ENCODE data around the gene SLC30A3. TPM values are rescaled to one million over a fixed set of nuclear protein-coding genes. Genes with fewer than 3 reads are reported as not detected.

SLC30A3 gene
- total and polyA plus RNA-seq, 9 donors, result 0.18 to 0.99 (median 0.66) TPM

DNA sequence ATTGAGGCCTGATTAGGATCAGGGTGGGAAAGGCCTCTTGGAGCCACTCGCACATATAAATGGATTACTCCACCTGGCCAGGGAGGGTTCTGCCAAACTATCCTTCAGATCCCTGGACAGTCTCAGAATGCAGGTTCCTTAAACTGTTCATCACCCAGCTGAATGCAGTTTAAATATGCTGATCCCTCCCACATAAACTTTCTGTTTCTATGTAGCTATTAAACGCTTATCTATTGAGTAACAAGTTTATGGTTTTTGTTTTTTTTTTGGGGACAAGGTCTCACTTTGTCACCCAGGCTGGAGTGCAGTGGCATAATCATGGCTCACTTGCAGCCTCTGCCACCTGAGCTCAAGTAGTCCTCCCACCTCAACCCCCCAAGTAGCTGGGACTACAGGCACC is 43.8 kb downstream of the SLC30A3 start:
- no peak overlapping the region for H3K4me3 ChIP-seq (ENCODE audit: low read length)
- H3K9me3 ChIP-seq (replicated peaks; ENCODE audit: control insufficient read depth, low read depth, low read length), result no peaks in the 10 kb centered on the region
- H3K4me1 ChIP-seq (ENCODE audit: control insufficient read depth, insufficient read depth, low read length), result peaks cover 9% of the 10 kb centered on the region
- H3K27ac ChIP-seq (ENCODE audit: low read length), result no peak overlapping the region
- H3K36me3 ChIP-seq (ENCODE audit: control insufficient read depth, insufficient read depth, low read length), result peaks cover 45% of the 10 kb centered on the region
- no peaks in the 10 kb centered on the region for H3K27me3 ChIP-seq (ENCODE audit: control insufficient read depth, insufficient read depth, low read length)
- 100% methylated on average over 1 of the region's 2 CpGs for WGBS (ENCODE audit: insufficient coverage)
- no peak for DNase-seq

DNA sequence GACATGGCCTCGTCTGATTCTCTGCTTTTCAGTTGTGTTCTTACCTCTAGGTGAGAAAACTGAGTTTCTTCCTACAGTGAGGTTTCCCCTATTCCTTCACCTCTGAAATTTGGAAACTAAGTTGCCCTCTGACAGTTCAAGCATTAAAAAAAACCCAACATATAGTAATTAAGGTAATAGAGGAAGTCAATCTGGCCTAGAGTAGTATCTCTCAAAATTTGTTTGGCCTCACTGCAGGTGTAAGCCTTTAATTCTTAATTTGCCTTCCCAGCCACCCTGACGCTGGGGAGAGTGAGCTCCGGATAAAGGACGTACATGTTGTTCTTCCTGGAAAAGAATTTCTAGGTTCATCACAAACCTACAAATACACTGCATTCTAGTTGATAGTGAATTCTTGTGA is 44.2 kb downstream of the SLC30A3 start:
- Histone ChIP-seq H3K27me3 (ENCODE audit: control insufficient read depth, insufficient read depth, low read length) (no peaks in the 10 kb centered on the region), H3K9me3 (replicated peaks; ENCODE audit: control insufficient read depth, low read depth, low read length) (no peaks in the 10 kb centered on the region), H3K4me1 (ENCODE audit: control insufficient read depth, insufficient read depth, low read length) (peaks cover 9% of the 10 kb centered on the region), H3K36me3 (ENCODE audit: control insufficient read depth, insufficient read depth, low read length) (peaks cover 41% of the 10 kb centered on the region), H3K4me3 (ENCODE audit: low read length) (no peak overlapping the region), H3K27ac (ENCODE audit: low read length) (no peak overlapping the region)
- DNase-seq, result no peak
- no CpG with 5 or more reads among the region's 4 CpGs for WGBS (ENCODE audit: insufficient coverage)

DNA sequence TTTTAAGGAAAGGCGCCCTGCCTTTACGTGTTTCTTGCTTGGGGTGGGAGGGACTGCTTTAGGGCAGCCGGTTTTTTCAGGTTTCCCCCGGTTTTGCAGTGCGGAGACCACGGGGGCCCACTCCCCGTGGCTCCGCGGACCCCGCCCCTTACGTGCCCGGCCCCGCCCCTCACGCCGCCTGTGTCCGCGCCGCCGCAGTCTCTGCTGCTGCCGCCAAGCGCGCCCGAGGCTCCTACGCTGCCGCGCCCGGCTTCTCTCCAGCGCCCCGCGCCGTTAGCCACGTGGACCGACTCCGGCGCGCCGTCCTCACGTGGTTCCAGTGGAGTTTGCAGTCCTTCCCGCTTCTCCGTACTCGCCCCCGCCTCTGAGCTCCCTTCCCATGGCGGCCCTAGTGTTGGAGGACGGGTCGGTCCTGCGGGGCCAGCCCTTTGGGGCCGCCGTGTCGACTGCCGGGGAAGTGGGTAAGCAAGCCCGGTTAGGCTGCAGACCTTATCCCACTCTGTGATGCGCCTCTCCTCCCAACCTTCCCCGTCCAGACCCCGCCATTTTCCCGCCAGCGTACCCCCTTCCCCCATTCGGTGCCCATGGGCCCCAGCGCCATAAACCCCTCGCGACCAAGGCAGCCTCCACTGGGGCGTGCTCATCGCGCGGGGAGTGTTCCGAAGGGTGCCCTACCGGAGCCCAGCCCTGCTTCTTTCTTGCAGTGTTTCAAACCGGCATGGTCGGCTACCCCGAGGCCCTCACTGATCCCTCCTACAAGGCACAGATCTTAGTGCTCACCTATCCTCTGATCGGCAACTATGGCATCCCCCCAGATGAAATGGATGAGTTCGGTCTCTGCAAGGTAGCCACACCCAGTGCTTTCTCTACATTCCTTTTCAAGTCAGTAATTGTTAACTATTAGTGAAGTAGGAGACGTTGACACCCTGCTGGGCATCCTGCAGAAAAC is 45.4 kb downstream of the SLC30A3 start, which contains the start of gene CAD:
TSS of gene CAD (plus strand) at position 197 of the 949 bp plus-strand sequence. CDS start at position 380, 183 bp downstream.
- H3K4me1 ChIP-seq (ENCODE audit: control insufficient read depth, insufficient read depth, low read length), result peaks cover 14% of the 10 kb centered on the region
- peak within 1 kb of the TSS; percentile 83 for H3K27ac ChIP-seq (ENCODE audit: low read length)
- H3K27me3 ChIP-seq (ENCODE audit: control insufficient read depth, insufficient read depth, low read length), result no peaks in the 10 kb centered on the region
- H3K36me3 ChIP-seq (ENCODE audit: control insufficient read depth, insufficient read depth, low read length), result peaks cover 32% of the 10 kb centered on the region
- no peaks in the 10 kb centered on the region for H3K9me3 ChIP-seq (replicated peaks; ENCODE audit: control insufficient read depth, low read depth, low read length)
- DNase-seq, result peak; percentile 91
- peak within 1 kb of the TSS; percentile 86 for H3K4me3 ChIP-seq (ENCODE audit: low read length)
- WGBS (ENCODE audit: insufficient coverage), result under 1% methylated on average over 63 of the region's 72 CpGs

DNA sequence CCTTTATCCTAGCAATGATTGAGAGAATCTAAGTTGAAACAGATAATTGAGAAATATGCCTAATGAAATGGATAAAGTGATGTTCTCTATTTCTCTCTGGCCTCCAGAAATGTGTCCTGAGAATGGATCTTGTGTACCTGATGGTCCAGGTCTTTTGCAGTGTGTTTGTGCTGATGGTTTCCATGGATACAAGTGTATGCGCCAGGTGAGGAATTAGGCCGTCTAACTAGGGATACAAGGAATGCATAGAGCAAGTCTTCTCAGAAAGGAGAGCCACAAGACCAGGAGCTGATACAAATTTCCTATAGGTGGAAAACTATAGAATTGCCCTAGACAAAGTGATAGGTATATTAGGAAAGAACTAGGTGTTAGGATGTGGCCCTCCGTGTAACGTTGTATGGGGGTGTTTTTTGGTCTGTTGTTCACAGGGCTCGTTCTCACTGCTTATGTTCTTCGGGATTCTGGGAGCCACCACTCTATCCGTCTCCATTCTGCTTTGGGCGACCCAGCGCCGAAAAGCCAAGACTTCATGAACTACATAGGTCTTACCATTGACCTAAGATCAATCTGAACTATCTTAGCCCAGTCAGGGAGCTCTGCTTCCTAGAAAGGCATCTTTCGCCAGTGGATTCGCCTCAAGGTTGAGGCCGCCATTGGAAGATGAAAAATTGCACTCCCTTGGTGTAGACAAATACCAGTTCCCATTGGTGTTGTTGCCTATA is 46.3 kb downstream of the SLC30A3 start:
- 87% methylated on average over 13 of the region's 13 CpGs for WGBS (ENCODE audit: insufficient coverage)
- Histone ChIP-seq H3K4me1 (ENCODE audit: control insufficient read depth, insufficient read depth, low read length) (peaks cover 14% of the 10 kb centered on the region), H3K27me3 (ENCODE audit: control insufficient read depth, insufficient read depth, low read length) (no peaks in the 10 kb centered on the region), H3K9me3 (replicated peaks; ENCODE audit: control insufficient read depth, low read depth, low read length) (no peaks in the 10 kb centered on the region), H3K36me3 (ENCODE audit: control insufficient read depth, insufficient read depth, low read length) (peaks cover 26% of the 10 kb centered on the region), H3K4me3 (ENCODE audit: low read length) (peak overlapping the region; percentile 86), H3K27ac (ENCODE audit: low read length) (peak overlapping the region; percentile 52)
- no peak for DNase-seq

DNA sequence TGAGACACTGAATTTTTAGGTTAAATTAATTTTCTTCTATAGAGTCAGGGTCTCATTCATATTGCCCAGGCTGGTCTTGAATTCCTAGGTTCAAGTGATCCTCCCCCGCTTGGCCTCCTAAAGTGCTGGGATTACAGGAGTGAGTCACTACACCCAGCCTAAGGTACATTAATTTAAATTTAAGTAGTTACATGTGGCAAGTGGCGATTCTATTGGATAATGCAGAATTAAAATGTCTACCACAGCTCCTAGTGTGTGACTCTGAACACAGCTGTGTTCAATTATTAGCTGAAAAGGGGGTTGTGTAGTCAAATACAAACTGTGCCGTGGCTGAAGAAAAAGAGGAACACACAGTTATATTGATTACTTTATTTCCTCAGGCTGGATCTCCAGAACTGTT is 47.9 kb downstream of the SLC30A3 start:
- H3K4me1 ChIP-seq (ENCODE audit: control insufficient read depth, insufficient read depth, low read length), result peaks cover 21% of the 10 kb centered on the region
- no peak overlapping the region for H3K4me3 ChIP-seq (ENCODE audit: low read length)
- H3K36me3 ChIP-seq (ENCODE audit: control insufficient read depth, insufficient read depth, low read length), result peaks cover 15% of the 10 kb centered on the region
- no peaks in the 10 kb centered on the region for H3K9me3 ChIP-seq (replicated peaks; ENCODE audit: control insufficient read depth, low read depth, low read length)
- H3K27me3 ChIP-seq (ENCODE audit: control insufficient read depth, insufficient read depth, low read length), result no peaks in the 10 kb centered on the region
- H3K27ac ChIP-seq (ENCODE audit: low read length), result no peak overlapping the region
- DNase-seq, result no peak
- no CpG with 5 or more reads among the region's 3 CpGs for WGBS (ENCODE audit: insufficient coverage)

DNA sequence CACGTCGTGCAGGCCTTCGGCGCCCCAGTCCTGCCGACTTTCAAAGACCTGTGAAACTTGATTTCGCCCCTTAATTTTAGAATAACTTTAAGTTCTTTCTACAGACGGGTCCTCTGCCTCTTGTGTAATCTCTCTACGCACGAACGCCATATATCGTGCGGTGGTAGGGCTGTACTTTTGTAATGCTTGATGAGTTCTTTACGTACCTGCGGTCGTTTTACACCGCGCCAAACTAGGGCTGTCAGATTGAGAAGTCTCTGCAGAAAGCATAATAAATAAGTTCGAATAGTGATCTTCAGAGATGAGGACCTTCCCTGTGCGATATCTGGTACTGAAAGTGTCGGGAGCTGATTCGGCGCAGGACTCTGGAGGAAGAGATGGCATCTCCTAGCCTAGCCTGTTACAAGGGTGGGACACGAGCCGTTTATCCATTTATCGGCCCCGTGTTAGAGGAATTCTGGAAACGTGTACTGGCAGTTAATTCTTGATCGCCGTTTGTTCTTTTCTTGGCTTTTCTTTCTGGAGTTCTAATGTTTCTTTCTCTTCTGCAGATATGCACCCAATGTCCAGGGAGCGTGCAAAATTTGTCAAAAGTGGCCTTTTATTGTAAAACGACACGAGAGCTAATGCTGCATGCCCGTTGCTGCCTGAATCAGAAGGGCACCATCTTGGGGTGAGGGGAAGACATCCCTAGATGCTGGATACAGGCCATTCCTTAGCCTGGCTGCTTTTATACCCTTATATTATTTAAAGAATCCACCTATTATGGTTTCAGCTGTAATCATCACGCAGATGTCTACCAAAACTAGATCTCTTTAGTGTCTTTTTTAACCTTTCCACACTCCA is 50.0 kb downstream of the SLC30A3 start:
- no peaks in the 10 kb centered on the region for H3K27me3 ChIP-seq (ENCODE audit: control insufficient read depth, insufficient read depth, low read length)
- no peak for DNase-seq
- H3K9me3 ChIP-seq (replicated peaks; ENCODE audit: control insufficient read depth, low read depth, low read length), result no peaks in the 10 kb centered on the region
- H3K36me3 ChIP-seq (ENCODE audit: control insufficient read depth, insufficient read depth, low read length), result peaks cover 16% of the 10 kb centered on the region
- peak overlapping the region; percentile 99 for H3K27ac ChIP-seq (ENCODE audit: low read length)
- 5% methylated on average over 16 of the region's 34 CpGs for WGBS (ENCODE audit: insufficient coverage)
- peaks cover 17% of the 10 kb centered on the region for H3K4me1 ChIP-seq (ENCODE audit: control insufficient read depth, insufficient read depth, low read length)
- peak overlapping the region; percentile 89 for H3K4me3 ChIP-seq (ENCODE audit: low read length)

DNA sequence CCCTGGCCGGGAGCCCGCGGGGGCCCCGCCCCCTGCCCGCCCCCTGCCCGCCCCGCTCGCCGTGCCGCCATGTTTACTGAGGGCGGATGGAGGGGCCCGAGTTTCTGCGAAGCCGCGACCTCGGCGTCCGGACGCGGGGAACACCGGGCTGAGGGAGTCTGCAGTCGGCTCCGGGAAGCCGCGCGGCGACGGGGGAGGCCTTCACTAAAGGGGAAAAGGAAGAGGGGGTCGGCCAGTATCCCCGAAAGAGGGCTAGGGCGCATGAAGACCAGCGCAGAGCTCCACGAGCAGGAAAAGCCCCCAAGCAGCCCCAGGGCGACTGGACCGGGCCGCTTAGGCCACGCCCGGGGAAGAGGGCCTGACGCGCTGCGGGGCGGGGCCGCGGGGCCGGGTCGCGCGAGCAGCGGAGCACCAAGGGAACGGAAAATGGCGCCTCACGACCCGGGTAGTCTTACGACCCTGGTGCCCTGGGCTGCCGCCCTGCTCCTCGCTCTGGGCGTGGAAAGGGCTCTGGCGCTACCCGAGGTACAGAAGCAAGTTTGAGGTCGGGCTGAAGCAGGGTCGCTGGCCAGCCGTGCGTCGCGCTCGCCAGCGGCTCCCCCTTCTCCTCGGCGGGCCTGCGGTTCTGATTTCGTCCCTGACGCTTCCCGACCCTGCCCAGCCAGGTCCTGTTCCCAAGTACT is 50.8 kb downstream of the SLC30A3 start, which contains the start of the genes ATRAID and SLC5A6:
TSS of gene ATRAID (plus strand) at position 99 of the 683 bp plus-strand sequence. CDS start at position 427, 328 bp downstream.
TSS of gene SLC5A6 (minus strand) at position 326 of the 683 bp plus-strand sequence. CDS start 4,618 bp downstream, outside the sequence.
- Histone ChIP-seq H3K27ac (ENCODE audit: low read length) (peak within 1 kb of the TSS; percentile 99), H3K9me3 (replicated peaks; ENCODE audit: control insufficient read depth, low read depth, low read length) (no peaks in the 10 kb centered on the region), H3K4me1 (ENCODE audit: control insufficient read depth, insufficient read depth, low read length) (peaks cover 14% of the 10 kb centered on the region), H3K27me3 (ENCODE audit: control insufficient read depth, insufficient read depth, low read length) (no peaks in the 10 kb centered on the region), H3K36me3 (ENCODE audit: control insufficient read depth, insufficient read depth, low read length) (peaks cover 24% of the 10 kb centered on the region), H3K4me3 (ENCODE audit: low read length) (peak within 1 kb of the TSS; percentile 89)
- WGBS (ENCODE audit: insufficient coverage), result under 1% methylated on average over 73 of the region's 73 CpGs
- DNase-seq, result peak; percentile 97

DNA sequence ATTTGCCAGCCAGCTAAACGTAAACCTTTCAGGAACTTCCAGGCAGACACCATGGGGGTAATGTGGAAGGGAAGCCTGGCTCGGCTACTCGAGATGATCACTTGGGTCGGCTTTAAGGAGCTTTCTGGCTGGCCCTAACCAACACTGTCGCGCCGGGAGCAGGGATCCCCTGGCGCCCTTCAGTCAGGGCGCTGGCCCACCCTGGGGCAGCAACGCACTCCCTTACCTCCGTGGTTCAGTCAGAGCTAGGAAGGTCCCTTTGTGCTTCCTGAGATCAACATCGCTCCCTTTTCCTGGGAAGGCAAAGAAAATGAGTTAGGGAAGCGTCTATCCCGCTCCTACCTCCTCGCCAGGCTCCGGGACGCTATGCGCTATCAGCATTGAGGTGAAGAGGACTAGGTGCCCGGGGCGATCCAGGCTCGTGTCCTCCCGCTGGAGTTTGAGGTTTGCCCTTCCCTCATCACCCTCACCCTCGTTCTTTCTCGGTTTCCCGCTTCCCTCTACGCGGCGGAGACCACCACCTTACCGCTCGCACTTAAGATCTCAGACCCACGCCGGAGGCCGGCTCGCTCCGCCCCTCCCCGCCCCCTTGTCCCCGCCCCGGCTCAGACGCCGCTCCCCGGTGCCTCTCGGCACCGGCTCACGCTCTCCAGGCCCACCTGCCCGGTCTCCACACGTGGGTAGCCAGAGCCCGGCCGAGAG is 51.5 kb downstream of the SLC30A3 start:
- Histone ChIP-seq H3K4me3 (ENCODE audit: low read length) (peak overlapping the region; percentile 89), H3K4me1 (ENCODE audit: control insufficient read depth, insufficient read depth, low read length) (peaks cover 11% of the 10 kb centered on the region), H3K9me3 (replicated peaks; ENCODE audit: control insufficient read depth, low read depth, low read length) (no peaks in the 10 kb centered on the region), H3K27ac (ENCODE audit: low read length) (peak overlapping the region; percentile 99), H3K27me3 (ENCODE audit: control insufficient read depth, insufficient read depth, low read length) (no peaks in the 10 kb centered on the region), H3K36me3 (ENCODE audit: control insufficient read depth, insufficient read depth, low read length) (peaks cover 27% of the 10 kb centered on the region)
- 1% methylated on average over 31 of the region's 48 CpGs for WGBS (ENCODE audit: insufficient coverage)
- DNase-seq, result no peak
